Activated CD4-positive, alpha-beta T cell treated with anti-CD3 and anti-CD28 coated beads, Interleukin-2, amount 50 U/mL, for 16 hours (primary cell): Measurements from ENCODE around the gene PGAP3.
"Not testable (repeated sequence)": the region's sequence is repeated elsewhere in the genome, so short reads cannot be mapped to it uniquely, and the experiment has no call there.

Experiments used
- DNase-seq: peaks from one replicate; pipeline ENCODE4 v3.0.0-alpha.2; 2020

The PGAP3 gene

GRCh38 chr17:39714234-39714633, 26.4 kb upstream of the PGAP3 start:
- DNase-seq: no peak

- DNase-seq: no peak
Observed at GRCh38 chr17:39711851-39712250, 24.0 kb upstream of the PGAP3 start.

GRCh38 chr17:39711071-39711470, 23.2 kb upstream of the PGAP3 start:
- DNase-seq: not testable (repeated sequence)

GRCh38 chr17:39709998-39710964, 22.4 kb upstream of the PGAP3 start:
- no peak for DNase-seq

GRCh38 chr17:39709319-39709997, 21.6 kb upstream of the PGAP3 start:
- no peak for DNase-seq

GRCh38 chr17:39706921-39707337, 19.1 kb upstream of the PGAP3 start:
- no peak for DNase-seq

- DNase-seq: no peak
Observed at GRCh38 chr17:39706383-39706782, 18.5 kb upstream of the PGAP3 start.

GRCh38 chr17:39705786-39706348, 18.0 kb upstream of the PGAP3 start:
- DNase-seq: no peak

DNA sequence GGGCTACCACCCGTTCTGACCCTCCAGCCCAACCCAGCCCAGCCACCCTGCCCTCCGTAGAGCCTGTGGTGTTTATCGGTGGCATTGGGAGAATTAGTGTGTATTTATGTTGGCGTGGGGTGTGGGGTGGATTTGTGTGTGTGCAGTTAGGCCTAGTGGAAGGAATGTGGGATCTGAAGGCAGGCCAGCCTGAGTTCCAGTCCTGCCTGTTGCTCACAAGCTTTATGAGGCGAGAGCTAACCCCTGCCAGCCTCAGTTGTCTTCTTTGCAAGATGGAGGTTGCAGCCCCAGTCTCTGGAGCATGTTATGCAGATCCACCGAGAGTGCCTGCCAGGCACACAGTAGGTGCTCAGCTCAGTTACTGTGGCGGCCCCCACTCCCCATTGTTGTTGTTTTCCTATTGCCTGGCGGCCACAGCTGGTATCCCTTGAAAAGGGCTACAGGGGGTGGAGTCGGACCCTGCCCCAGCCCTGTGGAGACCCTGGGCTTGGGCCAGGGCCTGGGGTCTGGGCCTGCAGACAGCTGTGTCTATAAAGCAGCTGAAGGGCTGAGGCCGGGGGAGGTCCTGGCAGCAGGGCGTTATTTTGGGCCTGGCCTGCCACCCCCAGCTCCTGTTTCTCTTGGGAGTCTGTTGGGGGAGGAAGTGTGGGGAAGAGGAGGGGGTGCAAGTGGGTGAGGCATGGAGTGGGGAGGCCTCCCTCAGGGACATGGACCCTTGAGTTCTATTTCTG, 17.1 kb upstream of the PGAP3 start:
- no peak for DNase-seq

- no peak for DNase-seq
Observed at GRCh38 chr17:39703913-39704312, 16.1 kb upstream of the PGAP3 start.

- no peak for DNase-seq
Observed at GRCh38 chr17:39702901-39703893, 15.3 kb upstream of the PGAP3 start.

- DNase-seq: no peak
Observed at GRCh38 chr17:39701784-39702422, 14.0 kb upstream of the PGAP3 start.

DNA sequence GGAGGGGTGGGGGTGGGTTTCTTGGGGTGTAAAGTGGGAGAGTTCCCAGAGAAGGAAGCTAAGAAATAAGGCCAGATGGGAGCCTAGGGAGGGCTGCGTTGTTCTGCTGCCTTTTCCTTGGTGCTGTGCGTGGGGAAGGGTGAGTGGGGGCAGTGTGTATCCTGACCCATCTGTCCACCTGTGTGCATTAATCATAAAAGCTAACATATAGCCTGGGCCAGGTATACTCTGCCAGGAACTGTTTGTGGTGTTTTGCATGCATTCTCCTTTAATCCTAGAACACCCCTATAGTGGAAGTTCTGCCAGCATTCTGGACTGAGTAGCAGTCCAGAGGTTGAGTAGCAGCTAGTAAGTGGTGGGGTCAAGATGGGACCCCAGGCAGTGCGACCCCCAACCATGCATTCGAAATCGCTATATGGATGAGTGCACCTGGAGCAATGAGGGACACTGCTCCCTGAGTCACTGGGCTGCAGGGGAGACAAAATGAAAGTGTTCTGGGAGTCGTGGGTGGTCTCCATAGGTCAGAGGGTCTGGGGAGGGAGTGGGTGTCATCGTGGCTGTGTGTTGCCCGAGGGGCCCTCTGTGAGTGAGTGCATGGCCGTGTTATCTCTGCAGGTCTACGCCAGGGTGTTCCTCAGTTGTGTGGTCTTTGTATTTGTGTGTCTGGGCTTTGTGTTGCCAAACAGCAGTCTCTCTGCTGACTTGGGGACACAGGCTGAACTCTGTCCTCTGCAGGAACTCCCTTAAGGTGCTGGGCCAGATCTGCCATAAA, 13.3 kb upstream of the PGAP3 start:
- no peak for DNase-seq

GRCh38 chr17:39700148-39700987, 12.5 kb upstream of the PGAP3 start:
- no peak for DNase-seq

GRCh38 chr17:39699818-39700147, 11.9 kb upstream of the PGAP3 start, which contains the start of gene ERBB2:
Gene ERBB2, plus strand, starts transcription at chr17:39700064. Its CDS starts 175 bp downstream, at chr17:39700239.
- DNase-seq: no peak

DNA sequence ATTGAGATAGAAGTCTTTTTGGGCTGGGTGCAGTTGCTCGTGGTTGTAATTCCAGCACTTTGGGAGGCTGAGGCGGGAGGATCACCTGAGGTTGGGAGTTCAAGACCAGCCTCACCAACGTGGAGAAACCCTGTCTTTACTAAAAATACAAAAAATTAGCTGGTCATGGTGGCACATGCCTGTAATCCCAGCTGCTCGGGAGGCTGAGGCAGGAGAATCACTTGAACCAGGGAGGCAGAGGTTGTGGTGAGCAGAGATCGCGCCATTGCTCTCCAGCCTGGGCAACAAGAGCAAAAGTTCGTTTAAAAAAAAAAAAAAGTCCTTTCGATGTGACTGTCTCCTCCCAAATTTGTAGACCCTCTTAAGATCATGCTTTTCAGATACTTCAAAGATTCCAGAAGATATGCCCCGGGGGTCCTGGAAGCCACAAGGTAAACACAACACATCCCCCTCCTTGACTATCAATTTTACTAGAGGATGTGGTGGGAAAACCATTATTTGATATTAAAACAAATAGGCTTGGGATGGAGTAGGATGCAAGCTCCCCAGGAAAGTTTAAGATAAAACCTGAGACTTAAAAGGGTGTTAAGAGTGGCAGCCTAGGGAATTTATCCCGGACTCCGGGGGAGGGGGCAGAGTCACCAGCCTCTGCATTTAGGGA, 11.4 kb upstream of the PGAP3 start:
- DNase-seq: not testable (repeated sequence)

DNA sequence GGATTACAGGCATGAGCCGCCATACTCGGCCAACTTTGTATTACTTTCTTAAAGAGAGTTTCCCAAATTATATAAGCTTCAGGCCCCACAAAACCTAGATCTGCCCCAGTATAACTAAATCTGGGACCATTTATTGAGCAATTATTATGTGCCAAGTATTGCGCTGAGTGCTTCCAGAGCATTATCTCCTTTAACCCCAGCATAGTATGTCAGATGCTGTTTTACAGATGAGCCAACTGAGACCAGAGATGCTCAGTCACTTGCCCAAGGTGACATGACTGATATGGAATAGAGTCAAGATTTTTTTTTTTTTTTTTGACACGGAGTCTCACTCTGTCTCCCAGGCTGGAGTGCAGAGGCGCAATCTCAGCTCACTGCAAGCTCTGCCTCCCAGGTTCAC, 10.1 kb upstream of the PGAP3 start:
- no peak for DNase-seq

DNA sequence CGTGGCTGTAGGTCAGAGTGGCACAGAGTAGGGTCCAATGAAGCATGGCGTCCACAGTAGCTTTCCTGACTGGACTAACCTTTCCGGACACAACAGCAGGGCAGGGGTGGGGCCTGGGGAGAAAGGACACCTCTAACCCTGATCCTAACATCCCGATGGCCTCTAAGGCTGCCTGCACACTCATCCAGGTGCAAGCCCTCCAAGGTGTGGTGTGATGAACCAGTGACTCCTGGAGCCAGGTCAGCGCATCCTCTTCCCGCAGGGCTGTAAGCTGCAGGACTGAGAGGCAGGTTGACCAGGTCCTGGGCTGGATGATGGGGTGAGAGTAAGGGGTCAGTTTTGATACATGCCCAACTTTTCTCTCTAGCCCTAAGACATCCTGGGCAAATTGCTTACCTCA, 8.9 kb upstream of the PGAP3 start:
- DNase-seq: no peak

DNA sequence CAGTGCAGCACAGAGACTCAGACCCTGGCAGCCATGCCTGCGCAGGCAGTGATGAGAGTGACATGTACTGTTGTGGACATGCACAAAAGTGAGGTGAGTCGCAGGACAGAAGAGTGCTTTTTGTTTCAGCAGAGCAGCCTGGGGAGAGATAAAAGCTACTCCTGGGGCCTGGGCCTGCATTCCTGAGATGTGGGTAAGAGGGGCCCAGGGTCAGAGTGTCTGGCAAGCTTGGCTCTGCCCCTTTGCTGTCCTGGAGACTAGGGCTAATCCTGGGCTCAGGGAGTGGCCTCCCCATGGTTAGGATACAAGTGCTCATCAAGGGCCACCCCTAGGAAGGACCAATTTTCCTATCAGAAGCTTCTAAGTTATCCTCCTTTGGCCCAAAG, 7.2 kb upstream of the PGAP3 start:
- DNase-seq: no peak
